ENCODE measurements around the gene SRRM5. TPM values are rescaled to one million over a fixed set of nuclear protein-coding genes. Genes with fewer than 3 reads are reported as not detected.

Gene SRRM5
- total RNA-seq, 1 experiment from 2014 or later, result 1.0 TPM

GRCh38 chr19:43660971-43661360, 49.1 kb downstream of the SRRM5 start:
- H3K27ac Mint-ChIP-seq (ENCODE audit: unreplicated experiment), result no peak overlapping the region
- H3K4me1 Mint-ChIP-seq (ENCODE audit: low read depth, unreplicated experiment), result no peaks in the 10 kb centered on the region
- no peak overlapping the region for H3K4me3 ChIP-seq (ENCODE audit: low read depth, low read length)
- no peaks in the 10 kb centered on the region for H3K36me3 ChIP-seq (ENCODE audit: control insufficient read depth, insufficient read depth, low read length)
- no TSS peak for BruUV-seq (replicated peaks)
- peaks cover 20% of the 10 kb centered on the region for H3K9me3 Mint-ChIP-seq (ENCODE audit: unreplicated experiment)
- H3K27me3 ChIP-seq (replicated peaks; ENCODE audit: control insufficient read depth, insufficient read depth, low read length), result no peaks in the 10 kb centered on the region
- TF ChIP-seq CTCF (IDR thresholded peaks at IDR 0.05; ENCODE audit: insufficient read depth in 1 of 2, low read depth in 1 of 2, low read length in 1 of 2, severe bottlenecking in 1 of 2, unreplicated experiment in 1 of 2), result no peak
- POLR2A ChIA-PET, result no interaction called here
- no peaks in the 10 kb centered on the region for H3K27me3 Mint-ChIP-seq (ENCODE audit: insufficient read depth, unreplicated experiment)
- H3K4me3 Mint-ChIP-seq (ENCODE audit: unreplicated experiment), result no peak overlapping the region
- DNase-seq, result no peak
- no peaks in the 10 kb centered on the region for H3K36me3 Mint-ChIP-seq (ENCODE audit: insufficient read depth, unreplicated experiment)
- CTCF ChIA-PET, result no interaction called here
- no peaks in the 10 kb centered on the region for H3K4me1 ChIP-seq
- intact Hi-C loops (cut with micrococcal nuclease; ENCODE audit: unreplicated experiment), result loop anchor here (10.0 kb wide), 1 partner anchor 124 kb away; the partner anchor contains the start of gene KCNN4
- H3K9me3 ChIP-seq, result no peaks in the 10 kb centered on the region

GRCh38 chr19:43662487-43662886, 50.6 kb downstream of the SRRM5 start:
- BruUV-seq (replicated peaks), result no TSS peak
- H3K27ac Mint-ChIP-seq (ENCODE audit: unreplicated experiment), result no peak overlapping the region

GRCh38 chr19:43664018-43664417, 52.1 kb downstream of the SRRM5 start:
- BruUV-seq (replicated peaks), result no TSS peak
- no peak for TF ChIP-seq CTCF (IDR thresholded peaks at IDR 0.05; ENCODE audit: insufficient read depth in 1 of 2, low read depth in 1 of 2, low read length in 1 of 2, severe bottlenecking in 1 of 2, unreplicated experiment in 1 of 2)
- CTCF ChIA-PET, result no interaction called here
- H3K36me3 Mint-ChIP-seq (ENCODE audit: insufficient read depth, unreplicated experiment), result peaks cover 11% of the 10 kb centered on the region
- no peak overlapping the region for H3K4me3 Mint-ChIP-seq (ENCODE audit: unreplicated experiment)
- Histone ChIP-seq H3K27me3 (replicated peaks; ENCODE audit: control insufficient read depth, insufficient read depth, low read length) (no peaks in the 10 kb centered on the region), H3K4me1 (peaks cover 4% of the 10 kb centered on the region; the same call in 1 of the 2 replicates), H3K9me3 (no peaks in the 10 kb centered on the region), H3K36me3 (ENCODE audit: control insufficient read depth, insufficient read depth, low read length) (no peaks in the 10 kb centered on the region), H3K4me3 (ENCODE audit: low read depth, low read length) (no peak overlapping the region)
- H3K9me3 Mint-ChIP-seq (ENCODE audit: unreplicated experiment), result peaks cover 11% of the 10 kb centered on the region
- DNase-seq, result no peak
- H3K4me1 Mint-ChIP-seq (ENCODE audit: low read depth, unreplicated experiment), result no peaks in the 10 kb centered on the region
- POLR2A ChIA-PET, result no interaction called here
- H3K27ac Mint-ChIP-seq (ENCODE audit: unreplicated experiment), result no peak overlapping the region
- intact Hi-C loops (cut with micrococcal nuclease; ENCODE audit: unreplicated experiment), result loop anchor here (10.0 kb wide), 1 partner anchor 121 kb away; the partner anchor contains the start of gene KCNN4
- no peaks in the 10 kb centered on the region for H3K27me3 Mint-ChIP-seq (ENCODE audit: insufficient read depth, unreplicated experiment)

More at GRCh38 chr19:43662487-43662886, 50.6 kb downstream of the SRRM5 start:
- no peak overlapping the region for H3K4me3 ChIP-seq (ENCODE audit: low read depth, low read length)
- Mint-ChIP-seq H3K9me3 (ENCODE audit: unreplicated experiment) (peaks cover 14% of the 10 kb centered on the region), H3K27me3 (ENCODE audit: insufficient read depth, unreplicated experiment) (no peaks in the 10 kb centered on the region), H3K36me3 (ENCODE audit: insufficient read depth, unreplicated experiment) (no peaks in the 10 kb centered on the region), H3K4me3 (ENCODE audit: unreplicated experiment) (no peak overlapping the region), H3K4me1 (ENCODE audit: low read depth, unreplicated experiment) (no peaks in the 10 kb centered on the region)
- H3K4me1 ChIP-seq, result no peaks in the 10 kb centered on the region
- no peak for DNase-seq
- H3K36me3 ChIP-seq (ENCODE audit: control insufficient read depth, insufficient read depth, low read length), result no peaks in the 10 kb centered on the region
- no peaks in the 10 kb centered on the region for H3K27me3 ChIP-seq (replicated peaks; ENCODE audit: control insufficient read depth, insufficient read depth, low read length)
- intact Hi-C loops (cut with micrococcal nuclease; ENCODE audit: unreplicated experiment), result loop anchor here (10.0 kb wide), 1 partner anchor 122 kb away; the partner anchor contains the start of gene KCNN4
- ChIA-PET POLR2A (no interaction called here), CTCF (interaction anchor here (0.5 to 1.2 kb wide), 7 partner anchors 11 to 215 kb away, joined by 3 to 12 read pairs (median 4); no protein-coding TSS in a partner anchor)
- peak in 1 of 2 experiments; percentile 29 for TF ChIP-seq CTCF (IDR thresholded peaks at IDR 0.05; ENCODE audit: insufficient read depth in 1 of 2, low read depth in 1 of 2, low read length in 1 of 2, severe bottlenecking in 1 of 2, unreplicated experiment in 1 of 2)
- H3K9me3 ChIP-seq, result no peaks in the 10 kb centered on the region

Other genes starting within 250 kb of the SRRM5 start
- gene TEX101, start 197.2 kb upstream of the SRRM5 start, total RNA-seq (2022), result not detected in 2 replicates
- 1.3 and 2.2 TPM in 2 replicates for gene LYPD3, start 146.5 kb upstream of the SRRM5 start, total RNA-seq (2022)
- gene PHLDB3, start 107.3 kb upstream of the SRRM5 start, total RNA-seq (2022), result 33.1 and 35.7 TPM in 2 replicates
- 39.6 and 42.5 TPM in 2 replicates for gene ETHE1, start 84.9 kb upstream of the SRRM5 start, total RNA-seq (2022)
- 1.00 and 1.2 TPM in 2 replicates for gene ZNF575, start 78.9 kb upstream of the SRRM5 start, total RNA-seq (2022)
- 40.7 and 44.5 TPM in 2 replicates for gene XRCC1, start 36.6 kb upstream of the SRRM5 start, total RNA-seq (2022)
- gene PINLYP, start 36.3 kb upstream of the SRRM5 start, total RNA-seq (2022), result 0.30 TPM in 1 of 2 replicates, not detected in the other
- 27.7 and 30.1 TPM in 2 replicates for gene IRGQ, start 16.0 kb upstream of the SRRM5 start, total RNA-seq (2022)
- gene ZNF576, start 15.5 kb upstream of the SRRM5 start, total RNA-seq (2022), result 13.2 and 16.9 TPM in 2 replicates
- gene ZNF428, start 7.5 kb downstream of the SRRM5 start, total RNA-seq (2022), result 38.9 and 39.5 TPM in 2 replicates
- gene CADM4, start 27.8 kb downstream of the SRRM5 start, total RNA-seq (2022), result 10.4 and 13.2 TPM in 2 replicates
- gene PLAUR, start 58.1 kb downstream of the SRRM5 start, total RNA-seq (2022), result 2.2 and 3.1 TPM in 2 replicates
- gene IRGC, start 104.0 kb downstream of the SRRM5 start, total RNA-seq (2022), result not detected in 2 replicates
- 87.6 and 98.8 TPM in 2 replicates for gene SMG9, start 142.9 kb downstream of the SRRM5 start, total RNA-seq (2022)
- 3.0 and 4.0 TPM in 2 replicates for gene KCNN4, start 168.9 kb downstream of the SRRM5 start, total RNA-seq (2022)
- gene LYPD5, start 190.4 kb downstream of the SRRM5 start, total RNA-seq (2022), result 0.93 and 0.95 TPM in 2 replicates
- 12.0 and 14.7 TPM in 2 replicates for gene ZNF283, start 215.2 kb downstream of the SRRM5 start, total RNA-seq (2022)

Data from Caco-2 (cell line).